Breast epithelium (tissue), 3 donors: Measurements from ENCODE around the gene PLEKHA5.

Source experiments
- CTCF ChIP-seq, 3 donors: fragments of 450-650 bp; IDR thresholded peaks; one replicate each; pipeline ENCODE4 v1.5.1; 2016 to 2017; ENCODE audit warnings: antibody characterized with exemption in 3 of 3, mild to moderate bottlenecking in 3 of 3, moderate library complexity in 3 of 3
- POLR2A ChIP-seq: fragments of 450-650 bp; IDR thresholded peaks from one replicate; pipeline ENCODE4 v1.6.1; 2016; ENCODE audit warnings: antibody characterized with exemption, mild to moderate bottlenecking, moderate library complexity
- POLR2AphosphoS5 ChIP-seq, 3 donors: sonication (generic); formaldehyde crosslinking; IDR thresholded peaks; one replicate each; pipeline ENCODE4 v1.6.1; 2017; ENCODE audit warnings: antibody characterized with exemption in 3 of 3

DNA sequence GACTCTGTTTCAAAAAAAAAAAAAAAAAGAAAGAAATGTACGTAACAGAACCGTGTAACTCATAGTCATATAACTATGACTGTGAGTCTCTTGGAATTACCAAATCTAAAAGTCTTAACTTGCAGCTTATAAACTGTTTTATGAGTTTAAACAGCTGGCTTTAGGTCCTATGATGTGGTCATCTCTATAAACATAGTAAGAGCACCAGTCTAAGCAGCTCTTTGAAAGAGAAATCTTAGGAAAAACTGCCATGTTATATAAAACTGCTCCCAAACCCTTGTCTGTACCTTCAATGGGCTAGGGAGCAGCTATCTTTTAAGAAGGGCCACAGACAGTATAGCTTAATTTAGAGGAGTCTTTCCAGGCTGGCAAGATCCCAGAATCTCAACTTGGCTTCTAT, 194.3 kb downstream of the PLEKHA5 start:
- TF ChIP-seq POLR2A (no peak), CTCF (IDR thresholded peaks at IDR 0.05) (no peak), POLR2AphosphoS5 (IDR thresholded peaks at IDR 0.05) (no peak)
